ENCODE results near the gene CAPN12.
A peak's percentile ranks its signal among the peaks of the same experiment; 100 is the strongest.

CAPN12 gene

GRCh38 chr19:38708413-38709024, 35.8 kb downstream of the CAPN12 start:
- no peak for DNase-seq

- no peak for DNase-seq
Measured at GRCh38 chr19:38707512-38708114, 36.7 kb downstream of the CAPN12 start.

- DNase-seq, result no peak
Measured at GRCh38 chr19:38706792-38707511, 37.3 kb downstream of the CAPN12 start.

GRCh38 chr19:38705197-38706019, 38.9 kb downstream of the CAPN12 start:
- DNase-seq, result no peak

GRCh38 chr19:38704488-38705026, 39.7 kb downstream of the CAPN12 start:
- no peak for DNase-seq

GRCh38 chr19:38703509-38703908, 40.8 kb downstream of the CAPN12 start:
- DNase-seq, result no peak

- DNase-seq, result no peak
Measured at GRCh38 chr19:38702278-38702677, 42.0 kb downstream of the CAPN12 start.

- DNase-seq, result no peak
Measured at GRCh38 chr19:38701455-38702063, 42.7 kb downstream of the CAPN12 start.

GRCh38 chr19:38700902-38701454, 43.3 kb downstream of the CAPN12 start:
- DNase-seq, result no peak

- no peak for DNase-seq
Measured at GRCh38 chr19:38700350-38700901, 43.8 kb downstream of the CAPN12 start.

- no peak for DNase-seq
Measured at GRCh38 chr19:38699647-38700349, 44.5 kb downstream of the CAPN12 start.

- DNase-seq, result peak; percentile 25
Measured at GRCh38 chr19:38699027-38699346, 45.3 kb downstream of the CAPN12 start.

- no peak for DNase-seq
Measured at GRCh38 chr19:38698225-38699026, 45.8 kb downstream of the CAPN12 start.

- no peak for DNase-seq
Measured at GRCh38 chr19:38697641-38698071, 46.6 kb downstream of the CAPN12 start.

- DNase-seq, result no peak
Measured at GRCh38 chr19:38697197-38697596, 47.1 kb downstream of the CAPN12 start.

GRCh38 chr19:38696729-38697055, 47.6 kb downstream of the CAPN12 start:
- DNase-seq, result no peak

- DNase-seq, result no peak
Measured at GRCh38 chr19:38695832-38696728, 48.2 kb downstream of the CAPN12 start.

GRCh38 chr19:38695317-38695683, 49.0 kb downstream of the CAPN12 start:
- no peak for DNase-seq

GRCh38 chr19:38693380-38694223, 50.7 kb downstream of the CAPN12 start:
- DNase-seq, result peak; percentile 33

All from stimulated activated naive CD4-positive, alpha-beta T cell treated with Interleukin-2 at 50 U/mL for 16 hours (primary cell).